SK-N-SH treated with all-trans-retinoic acid at 6 μM for 48 hours (cell line): ENCODE results near the gene VTA1.

ENCODE experiments used
- ATAC-seq: fragments of 200-7000 bp; cut with Tn5 transposase; 3 replicates; pipeline ENCODE4 v1.9.1; 2020; ENCODE audit warnings: mild to moderate bottlenecking, moderate library complexity
- ARNTL ChIP-seq: fragments of 450-650 bp; formaldehyde crosslinking; IDR thresholded peaks from 2 replicates; pipeline ENCODE4 v1.5.0; 2020; ENCODE audit warnings: low read depth, mild to moderate bottlenecking, moderate library complexity, borderline replicate concordance
- BACH2 ChIP-seq: fragments of 250-450 bp; sonication (Bioruptor Pico); IDR thresholded peaks from 2 replicates; pipeline ENCODE4 v1.9.0; 2021; ENCODE audit warnings: mild to moderate bottlenecking, borderline replicate concordance
- CSDC2 ChIP-seq: fragments of 250-450 bp; sonication (Bioruptor Pico); IDR thresholded peaks from 2 replicates; pipeline ENCODE4 v1.5.0; 2020; ENCODE audit warnings: mild to moderate bottlenecking, moderate library complexity
- ESRRG ChIP-seq: fragments of 250-450 bp; sonication (Bioruptor Pico); IDR thresholded peaks from 2 replicates; pipeline ENCODE4 v1.6.1; 2021; ENCODE audit warnings: mild to moderate bottlenecking
- GLIS3 ChIP-seq: fragments of 250-450 bp; sonication (Bioruptor Pico); IDR thresholded peaks from 2 replicates; pipeline ENCODE4 v1.5.0; 2020; ENCODE audit warnings: mild to moderate bottlenecking, moderate library complexity
- OSR1 ChIP-seq: fragments of 250-450 bp; sonication (Bioruptor Pico); IDR thresholded peaks from 2 replicates; pipeline ENCODE4 v1.8.0; 2022; ENCODE audit warnings: moderate library complexity, mild to moderate bottlenecking, inconsistent platforms
- PATZ1 ChIP-seq: fragments of 250-450 bp; sonication (Bioruptor Pico); IDR thresholded peaks from 2 replicates; pipeline ENCODE4 v1.8.0; 2020; ENCODE audit warnings: mild to moderate bottlenecking, moderate library complexity, borderline replicate concordance
- PPARA ChIP-seq: fragments of 250-450 bp; sonication (Bioruptor Pico); IDR thresholded peaks from 2 replicates; pipeline ENCODE4 v1.5.0; 2020; ENCODE audit warnings: mild to moderate bottlenecking, borderline replicate concordance
- RARB ChIP-seq: fragments of 250-450 bp; sonication (Bioruptor Pico); IDR thresholded peaks from 2 replicates; pipeline ENCODE4 v1.8.0; 2021; ENCODE audit warnings: mild to moderate bottlenecking, moderate library complexity
- SNAI2 ChIP-seq: fragments of 250-450 bp; sonication (Bioruptor Pico); IDR thresholded peaks from 2 replicates; pipeline ENCODE4 v1.5.0; 2020; ENCODE audit warnings: mild to moderate bottlenecking, moderate library complexity
- TCF4 ChIP-seq: fragments of 250-450 bp; sonication (Bioruptor Pico); IDR thresholded peaks from 2 replicates; pipeline ENCODE4 v1.8.0; 2021; ENCODE audit warnings: mild to moderate bottlenecking, moderate library complexity, borderline replicate concordance
- TOX ChIP-seq: fragments of 250-450 bp; sonication (Bioruptor Pico); IDR thresholded peaks from 2 replicates; pipeline ENCODE4 v1.8.0; 2021; ENCODE audit warnings: mild to moderate bottlenecking, moderate library complexity, borderline replicate concordance
- ZC3H10 ChIP-seq: fragments of 250-450 bp; sonication (Bioruptor Pico); IDR thresholded peaks from 2 replicates; pipeline ENCODE4 v1.5.1; 2021; ENCODE audit warnings: mild to moderate bottlenecking, moderate library complexity
- ZFP30 ChIP-seq: fragments of 450-650 bp; formaldehyde crosslinking; IDR thresholded peaks from 2 replicates; pipeline ENCODE4 v1.5.0; 2022; ENCODE audit warnings: mild to moderate bottlenecking, moderate library complexity
- ZNF565 ChIP-seq: fragments of 450-650 bp; formaldehyde crosslinking; conservative IDR thresholded peaks from 2 replicates; pipeline ENCODE4 v1.5.0; 2020; ENCODE audit warnings: low read depth, mild to moderate bottlenecking, moderate library complexity
- ZNF70 ChIP-seq: fragments of 450-650 bp; formaldehyde crosslinking; IDR thresholded peaks from 2 replicates; pipeline ENCODE4 v1.5.0; 2020; ENCODE audit warnings: mild to moderate bottlenecking, moderate library complexity
- TF ChIP-seq, protein P1 (sequence below): fragments of 250-450 bp; sonication (Bioruptor Pico); IDR thresholded peaks from 2 replicates; pipeline ENCODE4 v1.5.0; 2020; ENCODE audit warnings: mild to moderate bottlenecking, moderate library complexity
- TF ChIP-seq, protein P2 (sequence below): fragments of 250-450 bp; sonication (Bioruptor Pico); IDR thresholded peaks from 2 replicates; pipeline ENCODE4 v1.5.1; 2021; ENCODE audit warnings: mild to moderate bottlenecking, moderate library complexity

The VTA1 gene

GRCh38 chr6:142233945-142234682, 87.1 kb downstream of the VTA1 start (continued):
- TF ChIP-seq, protein P1, sequence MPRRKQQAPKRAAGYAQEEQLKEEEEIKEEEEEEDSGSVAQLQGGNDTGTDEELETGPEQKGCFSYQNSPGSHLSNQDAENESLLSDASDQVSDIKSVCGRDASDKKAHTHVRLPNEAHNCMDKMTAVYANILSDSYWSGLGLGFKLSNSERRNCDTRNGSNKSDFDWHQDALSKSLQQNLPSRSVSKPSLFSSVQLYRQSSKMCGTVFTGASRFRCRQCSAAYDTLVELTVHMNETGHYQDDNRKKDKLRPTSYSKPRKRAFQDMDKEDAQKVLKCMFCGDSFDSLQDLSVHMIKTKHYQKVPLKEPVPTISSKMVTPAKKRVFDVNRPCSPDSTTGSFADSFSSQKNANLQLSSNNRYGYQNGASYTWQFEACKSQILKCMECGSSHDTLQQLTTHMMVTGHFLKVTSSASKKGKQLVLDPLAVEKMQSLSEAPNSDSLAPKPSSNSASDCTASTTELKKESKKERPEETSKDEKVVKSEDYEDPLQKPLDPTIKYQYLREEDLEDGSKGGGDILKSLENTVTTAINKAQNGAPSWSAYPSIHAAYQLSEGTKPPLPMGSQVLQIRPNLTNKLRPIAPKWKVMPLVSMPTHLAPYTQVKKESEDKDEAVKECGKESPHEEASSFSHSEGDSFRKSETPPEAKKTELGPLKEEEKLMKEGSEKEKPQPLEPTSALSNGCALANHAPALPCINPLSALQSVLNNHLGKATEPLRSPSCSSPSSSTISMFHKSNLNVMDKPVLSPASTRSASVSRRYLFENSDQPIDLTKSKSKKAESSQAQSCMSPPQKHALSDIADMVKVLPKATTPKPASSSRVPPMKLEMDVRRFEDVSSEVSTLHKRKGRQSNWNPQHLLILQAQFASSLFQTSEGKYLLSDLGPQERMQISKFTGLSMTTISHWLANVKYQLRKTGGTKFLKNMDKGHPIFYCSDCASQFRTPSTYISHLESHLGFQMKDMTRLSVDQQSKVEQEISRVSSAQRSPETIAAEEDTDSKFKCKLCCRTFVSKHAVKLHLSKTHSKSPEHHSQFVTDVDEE (CRISPR knock-in tag): no peak
- TF ChIP-seq ZNF70 (CRISPR knock-in tag) (no peak), ZFP30 (CRISPR knock-in tag) (no peak), ARNTL (no peak), RARB (no peak), GLIS3 (CRISPR knock-in tag) (no peak), CSDC2 (CRISPR knock-in tag) (no peak), ESRRG (CRISPR knock-in tag) (no peak), OSR1 (CRISPR knock-in tag) (no peak), ZC3H10 (no peak), BACH2 (CRISPR knock-in tag) (no peak), ZNF565 (CRISPR knock-in tag) (no peak)

DNA sequence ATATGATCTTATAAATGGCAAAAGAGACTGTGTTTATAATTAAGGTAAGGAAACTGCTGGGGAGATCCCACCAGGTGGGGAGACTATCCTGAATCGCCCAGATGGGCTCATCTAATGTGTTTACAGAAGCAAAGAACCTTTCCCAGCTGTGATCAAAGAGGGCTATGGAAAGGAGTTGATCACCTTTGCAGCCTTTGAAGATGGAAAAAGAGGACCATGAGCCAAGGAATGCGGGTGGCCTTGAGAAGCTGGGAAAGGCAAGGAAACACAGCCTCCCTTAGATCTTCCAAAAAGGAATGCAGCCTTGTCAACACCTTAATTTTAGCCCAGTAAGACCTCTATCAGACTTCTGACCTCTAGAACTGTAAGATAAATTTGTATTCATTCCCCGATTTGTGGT, 88.2 kb downstream of the VTA1 start:
- no peak for TF ChIP-seq TCF4 (CRISPR knock-in tag)
- TF ChIP-seq, protein P1 (CRISPR knock-in tag): no peak
- TF ChIP-seq ZC3H10: no peak
- no peak for TF ChIP-seq RARB
- TF ChIP-seq SNAI2 (CRISPR knock-in tag): no peak
- TF ChIP-seq, all 23 proteins: peak for 0
- ATAC-seq: no peak

GRCh38 chr6:142235791-142236190, 88.7 kb downstream of the VTA1 start:
- no peak for ATAC-seq
- TF ChIP-seq ZNF565 (CRISPR knock-in tag): no peak
- TF ChIP-seq TOX (CRISPR knock-in tag): no peak
- TF ChIP-seq, protein P1 (CRISPR knock-in tag): no peak
- no peak for TF ChIP-seq PPARA (CRISPR knock-in tag)
- TF ChIP-seq SNAI2 (CRISPR knock-in tag): no peak
- TF ChIP-seq, protein P2, sequence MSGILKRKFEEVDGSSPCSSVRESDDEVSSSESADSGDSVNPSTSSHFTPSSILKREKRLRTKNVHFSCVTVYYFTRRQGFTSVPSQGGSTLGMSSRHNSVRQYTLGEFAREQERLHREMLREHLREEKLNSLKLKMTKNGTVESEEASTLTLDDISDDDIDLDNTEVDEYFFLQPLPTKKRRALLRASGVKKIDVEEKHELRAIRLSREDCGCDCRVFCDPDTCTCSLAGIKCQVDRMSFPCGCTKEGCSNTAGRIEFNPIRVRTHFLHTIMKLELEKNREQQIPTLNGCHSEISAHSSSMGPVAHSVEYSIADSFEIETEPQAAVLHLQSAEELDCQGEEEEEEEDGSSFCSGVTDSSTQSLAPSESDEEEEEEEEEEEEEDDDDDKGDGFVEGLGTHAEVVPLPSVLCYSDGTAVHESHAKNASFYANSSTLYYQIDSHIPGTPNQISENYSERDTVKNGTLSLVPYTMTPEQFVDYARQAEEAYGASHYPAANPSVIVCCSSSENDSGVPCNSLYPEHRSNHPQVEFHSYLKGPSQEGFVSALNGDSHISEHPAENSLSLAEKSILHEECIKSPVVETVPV (CRISPR knock-in tag): no peak
- TF ChIP-seq RARB: no peak
- no peak for TF ChIP-seq OSR1 (CRISPR knock-in tag)
- no peak for TF ChIP-seq ZC3H10
- no peak for TF ChIP-seq GLIS3 (CRISPR knock-in tag)
- TF ChIP-seq TCF4 (CRISPR knock-in tag): no peak
- no peak for TF ChIP-seq PATZ1 (CRISPR knock-in tag)
